Measurements from ENCODE around the gene KCNJ3. TPM values are rescaled to one million over a fixed set of nuclear protein-coding genes. Genes with fewer than 3 reads are reported as not detected.

KCNJ3 gene
- total RNA-seq, 1 experiment from 2014 or later: 0.11 TPM

DNA sequence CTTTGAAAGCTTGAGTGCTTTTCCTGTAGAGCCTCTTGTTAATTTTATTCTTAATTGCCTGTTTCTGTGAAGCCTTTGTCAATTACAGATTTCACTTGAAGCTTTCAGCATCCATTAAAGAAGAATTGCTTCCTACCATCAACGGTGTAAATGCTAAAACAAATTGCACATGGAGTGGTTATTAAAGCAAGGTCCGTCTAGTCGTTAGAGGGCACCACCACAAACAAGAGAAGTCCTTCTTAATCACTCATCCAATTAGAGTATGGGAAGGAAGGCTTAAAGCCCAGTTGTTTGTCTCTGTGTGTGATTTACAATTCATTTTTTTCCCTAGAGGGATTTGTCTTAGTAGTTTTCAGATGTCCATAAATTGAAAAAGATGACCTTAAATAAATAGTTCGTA is 1.6 kb downstream of the KCNJ3 start:
- Mint-ChIP-seq H3K27me3 (ENCODE audit: low read depth) (peaks cover 48% of the 10 kb centered on the region), H3K9me3 (no peaks in the 10 kb centered on the region)
- WGBS (ENCODE audit: extremely low coverage, insufficient read length, low lambda C conversion rate): no CpG with 5 or more reads among the region's 4 CpGs

More for the DNA sequence above, 1.6 kb downstream of the KCNJ3 start:
- Histone ChIP-seq H3K27ac (ENCODE audit: insufficient read length, low read depth, low read length) (no peak overlapping the region), H3K9ac (ENCODE audit: extremely low read depth, insufficient read length, low read length) (no peak overlapping the region), H3K79me1 (ENCODE audit: insufficient read depth, low read depth, low read length, poor library complexity, severe bottlenecking) (no peaks in the 10 kb centered on the region), H2BK15ac (ENCODE audit: low read depth, low read length) (no peak overlapping the region), H2BK120ac (ENCODE audit: low read depth, low read length, poor library complexity, severe bottlenecking) (no peak overlapping the region), H4K5ac (ENCODE audit: insufficient read length, low read depth, low read length) (no peak overlapping the region), H3K27me3 (ENCODE audit: insufficient read depth, low read length) (no peaks in the 10 kb centered on the region; the same call in 1 of the 2 replicates), H3K56ac (ENCODE audit: insufficient read length, low read depth, low read length) (no peak overlapping the region), H4K91ac (ENCODE audit: insufficient read length, low read depth, low read length) (no peak overlapping the region), H3K14ac (ENCODE audit: insufficient read depth, low read length) (no peak overlapping the region), H3K4me1 (ENCODE audit: insufficient read depth, low read length) (no peaks in the 10 kb centered on the region), H4K20me1 (ENCODE audit: control insufficient read depth, insufficient read depth, insufficient read length) (no peaks in the 10 kb centered on the region), H4K8ac (replicated peaks; ENCODE audit: insufficient read length, low read depth, low read length) (no peak overlapping the region), H3K4ac (ENCODE audit: low read depth, low read length) (no peak overlapping the region), H2AK5ac (ENCODE audit: insufficient read length, low read length) (no peak overlapping the region), H2BK5ac (ENCODE audit: insufficient read length, low read length) (no peak overlapping the region), H3K9me3 (ENCODE audit: control insufficient read depth, low read depth, low read length) (no peaks in the 10 kb centered on the region), H2BK12ac (ENCODE audit: insufficient read length, low read depth, low read length) (no peak overlapping the region), H2AFZ (ENCODE audit: low read length) (no peak overlapping the region), H3K23me2 (ENCODE audit: insufficient read length, low read depth, low read length, poor library complexity, severe bottlenecking) (peaks cover 10% of the 10 kb centered on the region), H3K79me2 (ENCODE audit: insufficient read depth, low read length) (no peaks in the 10 kb centered on the region), H3T11ph (ENCODE audit: low read length) (no peak overlapping the region), H3K4me2 (ENCODE audit: insufficient read depth, insufficient read length, low read length) (no peak overlapping the region), H3K23ac (ENCODE audit: insufficient read length, low read depth, low read length) (no peak overlapping the region), H3K18ac (ENCODE audit: insufficient read length, low read depth, low read length) (no peak overlapping the region), H2BK20ac (ENCODE audit: low read depth, low read length, poor library complexity, severe bottlenecking) (no peak overlapping the region)
- no peak for DNase-seq
- TF ChIP-seq, protein P1, sequence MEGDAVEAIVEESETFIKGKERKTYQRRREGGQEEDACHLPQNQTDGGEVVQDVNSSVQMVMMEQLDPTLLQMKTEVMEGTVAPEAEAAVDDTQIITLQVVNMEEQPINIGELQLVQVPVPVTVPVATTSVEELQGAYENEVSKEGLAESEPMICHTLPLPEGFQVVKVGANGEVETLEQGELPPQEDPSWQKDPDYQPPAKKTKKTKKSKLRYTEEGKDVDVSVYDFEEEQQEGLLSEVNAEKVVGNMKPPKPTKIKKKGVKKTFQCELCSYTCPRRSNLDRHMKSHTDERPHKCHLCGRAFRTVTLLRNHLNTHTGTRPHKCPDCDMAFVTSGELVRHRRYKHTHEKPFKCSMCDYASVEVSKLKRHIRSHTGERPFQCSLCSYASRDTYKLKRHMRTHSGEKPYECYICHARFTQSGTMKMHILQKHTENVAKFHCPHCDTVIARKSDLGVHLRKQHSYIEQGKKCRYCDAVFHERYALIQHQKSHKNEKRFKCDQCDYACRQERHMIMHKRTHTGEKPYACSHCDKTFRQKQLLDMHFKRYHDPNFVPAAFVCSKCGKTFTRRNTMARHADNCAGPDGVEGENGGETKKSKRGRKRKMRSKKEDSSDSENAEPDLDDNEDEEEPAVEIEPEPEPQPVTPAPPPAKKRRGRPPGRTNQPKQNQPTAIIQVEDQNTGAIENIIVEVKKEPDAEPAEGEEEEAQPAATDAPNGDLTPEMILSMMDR (conservative IDR thresholded peaks at IDR 0.05): no peak
- no peak overlapping the region for H3K27ac Mint-ChIP-seq
- peaks cover 12 to 17% of the 10 kb centered on the region in 2 experiments for H3K4me1 Mint-ChIP-seq
- H3K36me3 Mint-ChIP-seq (ENCODE audit: insufficient read depth in 1 of 3, low read depth in 3 of 3): peaks cover 0 to 2% (median 0%) of the 10 kb centered on the region in 3 experiments; a peak in 1 of 7 replicates
- no peak overlapping the region for H3K4me3 Mint-ChIP-seq
